Hepatocyte (in vitro differentiated cells): ENCODE data around the gene MAPRE2.

ENCODE experiments used
- CTCF ChIP-seq: fragments of 200-600 bp; sonication (generic); IDR thresholded peaks from 2 replicates; pipeline ENCODE4 v1.5.1; 2016; ENCODE audit warnings: antibody characterized with exemption, mild to moderate bottlenecking; ENCODE audit not compliant: poor library complexity
- EZH2phosphoT487 ChIP-seq: fragments of 200-600 bp; sonication (generic); IDR thresholded peaks from one replicate; pipeline ENCODE4 v1.6.1; 2018; ENCODE audit warnings: antibody characterized with exemption, mild to moderate bottlenecking, low read depth, moderate library complexity; ENCODE audit not compliant: unreplicated experiment, severe bottlenecking

- TF ChIP-seq CTCF (no peak), EZH2phosphoT487 (no peak)
Observed at GRCh38 chr18:35072616-35073015, 31.4 kb downstream of the MAPRE2 start.
